GM12891 (cell line): ENCODE data around the gene CENPU.

Experiments used
- PAX5 ChIP-seq: IDR thresholded peaks from 2 replicates; pipeline ENCODE4 v1.6.1; 2011; ENCODE audit warnings: low read length, moderate library complexity, mild to moderate bottlenecking; ENCODE audit not compliant: insufficient read depth, severe bottlenecking
- POLR2A ChIP-seq: IDR thresholded peaks from 2 replicates; pipeline ENCODE4 v1.6.1; 2011; ENCODE audit warnings: low read depth, low read length, control low read depth
- POLR2AphosphoS5 ChIP-seq: IDR thresholded peaks from 2 replicates; pipeline ENCODE4 v1.6.1; 2011; ENCODE audit warnings: low read depth, low read length, control low read depth
- POU2F2 ChIP-seq: IDR thresholded peaks from 2 replicates; pipeline ENCODE4 v1.6.1; 2011; ENCODE audit warnings: low read depth, mild to moderate bottlenecking, control low read depth, low read length, moderate library complexity
- SPI1 ChIP-seq: IDR thresholded peaks from 2 replicates; pipeline ENCODE4 v1.6.1; 2011; ENCODE audit warnings: low read depth, low read length, control low read depth
- TAF1 ChIP-seq: IDR thresholded peaks from 2 replicates; pipeline ENCODE4 v1.6.1; 2011; ENCODE audit warnings: low read depth, low read length, control low read depth

DNA sequence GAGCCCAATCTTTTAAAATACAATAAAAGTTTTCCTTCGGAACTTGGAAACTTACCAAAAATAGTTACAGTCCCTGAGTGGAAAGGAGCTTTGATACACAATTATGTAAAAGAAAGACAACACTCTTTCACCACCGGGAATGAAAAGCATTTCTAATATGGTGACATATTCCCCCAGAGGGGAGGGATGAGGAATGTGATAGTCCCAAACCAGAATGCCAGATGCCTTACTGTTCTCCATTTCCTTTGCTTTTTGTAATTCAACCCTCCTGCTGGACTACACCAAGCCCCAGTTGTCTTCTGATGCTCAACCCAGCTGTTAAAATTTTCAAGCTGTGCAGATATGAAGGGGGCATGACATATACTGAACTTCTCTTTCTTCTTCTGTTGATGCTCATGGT lies 80.2 kb downstream of the CENPU start:
- TF ChIP-seq POLR2AphosphoS5: no peak
- TF ChIP-seq POLR2A: no peak
- TF ChIP-seq TAF1: no peak
- TF ChIP-seq SPI1: no peak
- TF ChIP-seq POU2F2: no peak
- TF ChIP-seq PAX5: no peak
